Fibroblast of upper back skin (primary cell): Measurements from ENCODE around the gene GATC.
"Not testable (repeated sequence)": the region's sequence is repeated elsewhere in the genome, so short reads cannot be mapped to it uniquely, and the experiment has no call there.

ENCODE experiments used
- DNase-seq: peaks from one replicate; pipeline ENCODE4 v3.0.0-alpha.2; 2013

Gene GATC

DNA sequence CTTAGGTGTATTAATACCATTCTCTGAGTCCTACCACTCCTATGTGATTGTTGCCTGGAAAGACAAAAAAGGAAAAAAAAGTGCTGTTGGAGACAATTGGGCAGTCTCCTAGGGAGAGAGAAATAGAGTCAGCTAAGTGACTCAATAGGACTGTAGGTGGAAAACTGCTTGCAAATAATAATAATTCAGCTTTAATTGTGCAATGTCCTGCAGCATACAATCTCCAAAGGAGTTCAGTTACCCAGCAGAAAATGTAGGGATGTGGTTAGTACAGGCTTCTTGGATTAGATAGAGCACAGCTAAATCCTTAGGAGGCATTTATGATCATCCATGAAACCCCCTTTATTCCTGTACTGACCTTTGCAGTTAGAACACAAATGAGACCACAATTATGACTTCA is 26.3 kb downstream of the GATC start:
- DNase-seq, result no peak

- DNase-seq, result no peak
Observed at GRCh38 chr12:120473807-120474615, 27.8 kb downstream of the GATC start.

- peak; percentile 73 for DNase-seq
Observed at GRCh38 chr12:120474616-120474960, 28.3 kb downstream of the GATC start.

DNA sequence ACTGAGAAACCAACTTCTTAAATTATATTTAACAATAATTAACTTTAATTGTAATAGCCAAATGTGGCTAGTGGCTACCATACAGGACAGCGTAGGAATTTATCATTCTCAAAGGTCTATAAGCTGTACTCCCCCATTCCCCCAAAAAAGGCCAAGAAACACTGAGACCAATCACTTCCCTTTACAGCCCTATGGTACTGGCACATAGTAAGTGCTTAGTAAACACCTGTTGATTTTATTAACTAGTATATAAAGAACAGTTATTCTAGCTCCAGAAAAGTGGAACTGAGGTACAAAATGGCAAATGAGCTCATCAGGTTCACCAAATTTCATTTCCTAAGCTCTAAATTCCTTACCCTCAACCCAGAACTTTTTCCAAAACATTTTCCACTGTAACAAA is 29.4 kb downstream of the GATC start:
- no peak for DNase-seq

GRCh38 chr12:120479458-120479857 is 33.2 kb downstream of the GATC start:
- DNase-seq, result no peak

- no peak for DNase-seq
Observed at GRCh38 chr12:120480211-120480610, 34.0 kb downstream of the GATC start.

- DNase-seq, result no peak
Observed at GRCh38 chr12:120481022-120481767, 35.0 kb downstream of the GATC start.

DNA sequence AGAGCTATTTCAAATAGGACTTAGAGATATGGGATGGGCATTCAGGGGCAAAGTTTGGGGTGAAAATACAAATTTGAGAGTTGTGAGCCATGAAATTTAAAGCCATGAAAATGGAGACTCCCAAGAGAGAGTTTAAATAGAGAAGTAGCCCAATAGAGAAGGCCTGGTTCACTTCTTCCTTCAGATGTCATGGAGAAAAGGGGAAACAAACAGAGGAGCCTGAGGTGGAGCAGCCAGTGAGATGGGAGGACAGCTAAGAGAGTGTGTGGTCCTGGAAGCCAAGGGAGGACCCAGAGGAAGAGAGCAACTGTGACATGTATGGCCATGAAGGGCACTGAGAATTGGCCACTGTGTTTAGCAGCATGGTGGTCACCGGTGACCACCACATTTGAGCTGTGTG is 37.4 kb downstream of the GATC start:
- no peak for DNase-seq

- no peak for DNase-seq
Observed at GRCh38 chr12:120485961-120486881, 40.0 kb downstream of the GATC start.

- not testable (repeated sequence) for DNase-seq
Observed at GRCh38 chr12:120487552-120487951, 41.3 kb downstream of the GATC start.

GRCh38 chr12:120488057-120488640 is 41.9 kb downstream of the GATC start:
- DNase-seq, result no peak

DNA sequence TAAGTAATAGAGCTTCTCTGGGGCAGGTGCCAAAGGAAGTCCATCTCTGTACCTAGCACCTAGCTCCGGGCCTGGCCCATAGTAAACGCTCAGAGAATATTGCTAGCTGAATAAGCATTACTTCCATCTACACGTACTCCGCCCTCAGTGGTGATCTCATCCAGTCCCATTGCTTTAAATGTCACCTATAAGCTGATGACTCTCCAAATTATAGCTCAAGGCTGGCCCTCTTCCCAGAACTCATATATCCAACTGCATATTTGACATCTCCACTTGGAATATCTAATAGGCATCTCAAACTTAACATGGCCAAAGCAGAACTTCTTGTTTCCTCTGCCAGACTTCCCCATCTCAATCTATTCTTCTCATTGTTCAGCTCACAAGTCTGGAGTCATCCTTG is 42.8 kb downstream of the GATC start:
- peak; percentile 47 for DNase-seq

DNA sequence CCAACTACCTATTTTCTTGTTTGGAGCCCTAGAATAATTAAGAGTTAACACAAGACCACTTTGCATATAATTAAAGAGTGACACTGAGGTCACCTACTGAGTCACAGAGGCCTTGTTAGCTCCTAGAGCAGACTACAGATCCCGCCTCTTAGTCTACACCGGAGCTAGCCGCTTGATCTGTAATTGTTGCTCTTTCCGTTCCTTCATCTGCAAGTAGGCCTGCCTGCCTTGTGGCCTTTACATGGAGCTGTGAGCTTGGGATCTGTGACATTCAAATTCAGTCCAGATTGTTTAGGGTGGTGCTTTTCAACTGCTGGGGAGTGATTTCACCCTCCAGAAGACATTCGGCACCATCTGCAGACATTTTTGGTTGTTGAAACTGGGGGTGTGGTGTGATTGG is 44.1 kb downstream of the GATC start:
- no peak for DNase-seq

DNA sequence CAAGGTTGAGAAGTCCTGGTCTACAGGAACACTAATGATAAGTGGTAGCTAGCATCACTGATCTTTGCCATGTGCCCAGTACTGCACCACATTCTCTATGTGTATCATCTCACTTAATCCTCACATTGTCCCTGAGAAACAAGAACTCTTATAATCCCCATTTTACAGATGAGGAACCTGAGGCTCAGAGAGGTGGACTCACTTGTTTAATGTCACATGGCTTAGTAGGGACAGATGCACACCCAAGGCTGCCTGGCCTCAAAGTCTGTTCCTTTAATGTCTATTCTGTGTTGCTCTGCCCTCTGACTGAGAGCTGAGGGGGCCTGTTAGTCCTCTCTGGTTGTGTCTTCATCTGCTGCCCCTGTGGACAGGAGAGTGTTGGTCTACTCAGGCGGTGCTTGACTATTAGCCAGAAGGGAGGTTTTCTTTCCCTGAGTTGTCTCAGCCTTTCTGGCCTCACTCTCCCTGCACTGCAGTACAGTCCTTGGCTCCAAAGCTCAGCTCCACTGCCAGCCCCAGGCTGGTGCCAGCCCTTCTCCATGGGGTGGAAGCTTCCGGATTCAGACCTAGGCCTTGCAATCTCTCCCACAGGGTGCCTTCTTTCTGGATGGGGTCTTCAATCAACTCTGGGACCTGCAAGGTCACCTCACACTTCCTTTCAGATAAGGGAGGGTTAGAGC is 44.7 kb downstream of the GATC start:
- no peak for DNase-seq

DNA sequence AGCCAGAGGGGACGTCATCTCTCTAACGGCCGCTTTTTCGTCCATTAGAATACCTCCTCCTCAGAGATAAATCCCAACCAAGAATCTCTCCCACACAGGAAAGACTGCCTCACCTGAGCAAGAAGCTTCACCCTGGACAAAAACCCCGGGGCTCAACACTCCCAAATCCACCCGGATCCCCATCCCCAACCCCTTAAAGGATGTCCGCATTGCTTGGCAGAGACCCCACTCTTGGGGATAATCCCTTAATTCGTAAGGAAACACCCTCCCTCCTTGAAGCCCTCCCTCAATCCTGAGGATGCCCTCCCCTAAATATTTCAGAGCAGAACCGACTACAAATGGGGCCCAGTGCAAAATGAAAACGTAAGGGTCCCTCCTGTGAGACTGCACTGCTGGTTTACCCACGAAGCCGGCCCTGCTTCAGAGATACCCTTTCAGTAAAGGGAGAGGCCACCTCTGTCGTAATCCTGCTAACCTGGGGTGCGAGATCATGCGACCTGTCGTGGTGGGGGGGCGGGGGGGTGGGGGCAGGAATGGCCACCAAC is 49.0 kb downstream of the GATC start:
- no peak for DNase-seq

- DNase-seq, result peak; percentile 96
Observed at GRCh38 chr12:120495731-120496412, 49.6 kb downstream of the GATC start, which contains the start of gene DYNLL1. Gene DYNLL1, plus strand, starts transcription at chr12:120496113. Its CDS starts 309 bp downstream, at chr12:120496422.

- peak; percentile 30 for DNase-seq
Observed at GRCh38 chr12:120496413-120497340, 50.4 kb downstream of the GATC start.

DNA sequence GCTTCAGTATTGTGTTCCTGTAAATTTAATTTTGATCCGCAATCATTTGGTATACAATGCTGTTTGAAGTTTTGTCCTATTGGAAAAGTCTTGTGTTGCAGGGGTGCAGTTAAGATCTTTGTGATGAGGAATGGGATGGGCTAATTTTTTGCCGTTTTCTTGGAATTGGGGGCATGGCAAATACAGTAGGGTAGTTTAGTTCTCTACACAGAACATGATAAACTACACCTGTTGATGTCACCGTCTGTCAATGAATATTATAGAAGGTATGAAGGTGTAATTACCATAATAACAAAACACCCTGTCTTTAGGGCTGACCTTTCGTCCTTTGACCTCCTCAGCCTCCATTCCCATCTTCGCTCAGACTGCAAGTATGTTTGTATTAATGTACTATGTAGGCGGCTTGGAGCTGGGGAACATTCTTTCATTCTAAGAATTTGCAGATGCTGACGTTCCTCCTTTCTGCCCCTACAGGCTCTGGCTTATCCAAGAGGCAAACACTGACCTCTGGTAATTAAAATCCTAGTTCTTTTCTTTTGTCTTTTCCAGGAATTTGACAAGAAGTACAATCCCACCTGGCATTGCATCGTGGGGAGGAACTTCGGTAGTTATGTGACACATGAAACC is 51.4 kb downstream of the GATC start:
- no peak for DNase-seq

DNA sequence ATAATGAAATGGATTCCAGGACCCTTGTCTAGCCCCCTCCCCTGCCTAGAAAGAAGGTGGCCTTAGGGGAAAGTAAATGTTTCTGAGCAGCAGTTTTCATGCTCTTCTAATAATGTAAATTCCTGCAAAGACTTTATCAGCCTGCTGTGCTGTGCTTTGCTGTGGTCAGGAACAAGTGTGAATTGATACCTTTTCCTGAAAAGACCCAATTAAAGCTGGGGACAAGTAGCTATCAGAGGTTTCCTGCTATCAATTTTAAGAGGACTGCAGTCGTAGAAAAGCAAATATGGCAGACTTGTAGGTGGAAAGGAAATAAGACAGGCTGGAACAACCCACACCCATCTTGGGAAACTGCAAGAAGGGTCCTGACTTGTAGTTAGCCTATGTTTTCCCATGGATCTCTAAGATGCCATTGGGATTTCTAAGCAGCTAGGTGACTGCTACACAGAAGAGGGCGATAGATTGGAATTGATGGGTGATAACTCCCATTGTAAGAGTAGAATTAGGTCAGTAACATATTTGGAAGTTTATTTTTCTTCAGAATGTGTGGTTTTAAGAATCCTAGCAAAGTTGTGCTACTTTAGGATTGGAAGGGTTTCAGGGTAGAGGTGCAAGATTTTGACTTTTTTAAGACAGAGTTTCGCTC is 52.7 kb downstream of the GATC start:
- DNase-seq, result no peak
